Thoracic aorta (tissue), 2 donors: ENCODE measurements around the gene LRRIQ1. TPM values are rescaled to one million over a fixed set of nuclear protein-coding genes. Genes with fewer than 3 reads are reported as not detected.

Experiments used
- ATAC-seq: fragments of 150-250 bp; one replicate; pipeline ENCODE4 v1.8.0; 2017; ENCODE audit warnings: low read depth; ENCODE audit not compliant: insufficient number of reproducible peaks, low FRiP score
- DNase-seq: peaks from one replicate; pipeline ENCODE4 v3.0.0-alpha.2; 2020; ENCODE audit warnings: low spot score
- H3K27ac ChIP-seq, 2 donors: fragments of 200-600 bp; sonication (generic); 1 replicate in 1 of 2; 2 replicates in 1 of 2; pipeline ENCODE4 v1.5.1; 2016; ENCODE audit warnings: mild to moderate bottlenecking in 2 of 2, moderate library complexity in 2 of 2
- H3K27me3 ChIP-seq: fragments of 200-600 bp; sonication (generic); replicated peaks from 2 replicates; pipeline ENCODE4 v1.6.0; 2016; ENCODE audit warnings: mild to moderate bottlenecking; ENCODE audit not compliant: insufficient read depth
- H3K36me3 ChIP-seq: fragments of 200-600 bp; sonication (generic); one replicate; pipeline ENCODE4 v1.5.1; 2016
- H3K4me1 ChIP-seq, 2 donors: fragments of 200-600 bp; sonication (generic); 1 replicate in 1 of 2; 2 replicates in 1 of 2; pipeline versions ENCODE4 v1.5.1 to v1.6.0; 2016; ENCODE audit warnings: low read depth in 2 of 2, mild to moderate bottlenecking in 1 of 2; ENCODE audit not compliant: control insufficient read depth in 1 of 2
- H3K4me3 ChIP-seq: fragments of 200-600 bp; sonication (generic); 2 replicates; pipeline ENCODE4 v1.5.1; 2016; ENCODE audit warnings: mild to moderate bottlenecking
- H3K9me3 ChIP-seq: fragments of 200-600 bp; sonication (generic); 2 replicates; pipeline ENCODE4 v1.5.1; 2016
- total RNA-seq, 2 donors: library from RNA; depleted of rRNA; stranded (reverse); fragments of >200 nt; gene quantifications; one replicate each; pipeline versions ENCODE4 v1.1.0 to v1.2.3, GENCODE V29; 2016
- TF ChIP-seq, protein P1 (sequence below): fragments of 200-600 bp; sonication (generic); IDR thresholded peaks from one replicate; pipeline ENCODE4 v1.5.1; 2019; ENCODE audit warnings: antibody characterized with exemption

LRRIQ1 gene
- total RNA-seq, 2 donors from 2014 or later, result 0.42 TPM; not detected in 1

DNA sequence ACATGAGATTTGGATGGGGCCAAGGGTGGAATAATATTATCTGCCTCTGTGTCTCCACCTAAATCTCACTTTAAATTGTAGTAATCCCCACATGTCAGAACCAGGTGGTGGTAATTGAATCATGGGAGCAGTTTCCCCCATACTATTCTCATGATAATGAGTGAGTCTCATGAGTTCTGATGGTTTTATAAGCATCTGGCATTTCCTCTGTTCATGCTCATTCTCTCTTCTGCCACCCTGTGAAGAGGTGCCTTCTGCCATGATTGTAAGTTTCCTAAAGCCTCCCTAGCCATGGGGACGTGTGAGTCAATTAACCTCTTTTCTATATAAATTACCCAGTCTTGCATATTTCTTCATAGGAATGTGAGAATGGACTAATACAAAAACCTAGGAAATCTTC, 29.9 kb upstream of the LRRIQ1 start:
- no peaks in the 10 kb centered on the region for H3K36me3 ChIP-seq
- H3K4me3 ChIP-seq, result no peak overlapping the region
- H3K4me1 ChIP-seq, result no peaks in the 10 kb centered on the region
- no peaks in the 10 kb centered on the region for H3K9me3 ChIP-seq
- DNase-seq (no peak), ATAC-seq (no peak)
- TF ChIP-seq, protein P1, sequence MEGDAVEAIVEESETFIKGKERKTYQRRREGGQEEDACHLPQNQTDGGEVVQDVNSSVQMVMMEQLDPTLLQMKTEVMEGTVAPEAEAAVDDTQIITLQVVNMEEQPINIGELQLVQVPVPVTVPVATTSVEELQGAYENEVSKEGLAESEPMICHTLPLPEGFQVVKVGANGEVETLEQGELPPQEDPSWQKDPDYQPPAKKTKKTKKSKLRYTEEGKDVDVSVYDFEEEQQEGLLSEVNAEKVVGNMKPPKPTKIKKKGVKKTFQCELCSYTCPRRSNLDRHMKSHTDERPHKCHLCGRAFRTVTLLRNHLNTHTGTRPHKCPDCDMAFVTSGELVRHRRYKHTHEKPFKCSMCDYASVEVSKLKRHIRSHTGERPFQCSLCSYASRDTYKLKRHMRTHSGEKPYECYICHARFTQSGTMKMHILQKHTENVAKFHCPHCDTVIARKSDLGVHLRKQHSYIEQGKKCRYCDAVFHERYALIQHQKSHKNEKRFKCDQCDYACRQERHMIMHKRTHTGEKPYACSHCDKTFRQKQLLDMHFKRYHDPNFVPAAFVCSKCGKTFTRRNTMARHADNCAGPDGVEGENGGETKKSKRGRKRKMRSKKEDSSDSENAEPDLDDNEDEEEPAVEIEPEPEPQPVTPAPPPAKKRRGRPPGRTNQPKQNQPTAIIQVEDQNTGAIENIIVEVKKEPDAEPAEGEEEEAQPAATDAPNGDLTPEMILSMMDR, result no peak
- H3K27ac ChIP-seq, result no peak overlapping the region
- no peaks in the 10 kb centered on the region for H3K27me3 ChIP-seq

DNA sequence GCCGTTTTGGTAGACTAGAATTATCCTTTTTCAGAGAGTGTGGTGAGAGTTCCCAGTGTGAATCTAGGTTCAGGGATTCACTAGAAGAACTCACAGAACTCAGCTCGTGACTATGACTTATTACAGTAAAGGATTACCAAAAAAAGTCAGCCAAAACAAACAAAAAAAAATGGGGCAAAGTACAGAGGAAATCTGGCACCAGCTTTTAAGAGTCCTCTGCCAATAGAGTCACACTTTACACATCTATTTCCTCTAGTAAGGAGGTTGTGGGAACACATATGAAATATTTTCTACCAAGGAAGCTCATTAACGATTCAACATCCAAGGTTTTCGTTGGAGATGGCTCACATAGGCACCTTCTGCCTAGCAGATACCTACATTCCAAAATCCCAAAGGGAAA, 28.3 kb upstream of the LRRIQ1 start:
- TF ChIP-seq, protein P1, result no peak
- H3K27me3 ChIP-seq, result no peaks in the 10 kb centered on the region
- ATAC-seq (no peak), DNase-seq (no peak)
- H3K27ac ChIP-seq, result no peak overlapping the region
- H3K4me1 ChIP-seq, result no peaks in the 10 kb centered on the region
- H3K36me3 ChIP-seq, result no peaks in the 10 kb centered on the region
- no peak overlapping the region for H3K4me3 ChIP-seq
- no peaks in the 10 kb centered on the region for H3K9me3 ChIP-seq

DNA sequence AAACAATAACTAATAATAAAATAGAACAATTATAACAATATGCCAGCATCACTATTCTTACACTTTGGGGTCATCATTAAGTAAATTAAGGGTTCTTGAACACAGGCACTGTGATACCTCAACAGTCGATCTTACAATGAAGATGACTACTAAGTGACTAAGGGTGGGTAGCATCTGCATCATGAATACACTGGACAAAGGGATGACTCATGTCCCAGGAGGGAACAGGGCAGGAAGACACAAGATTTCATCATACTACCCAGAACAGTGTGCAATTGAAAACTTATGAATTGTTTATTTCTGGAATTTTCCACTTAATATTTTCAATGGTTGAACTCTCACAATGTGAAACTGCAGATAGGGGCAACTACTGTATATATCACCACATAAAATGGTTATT, 19.7 kb upstream of the LRRIQ1 start:
- TF ChIP-seq, protein P1, result no peak
- Histone ChIP-seq H3K4me3 (no peak overlapping the region), H3K27me3 (no peaks in the 10 kb centered on the region), H3K4me1 (no peaks in the 10 kb centered on the region), H3K27ac (no peak overlapping the region), H3K36me3 (no peaks in the 10 kb centered on the region), H3K9me3 (no peaks in the 10 kb centered on the region)
- ATAC-seq (no peak), DNase-seq (no peak)

DNA sequence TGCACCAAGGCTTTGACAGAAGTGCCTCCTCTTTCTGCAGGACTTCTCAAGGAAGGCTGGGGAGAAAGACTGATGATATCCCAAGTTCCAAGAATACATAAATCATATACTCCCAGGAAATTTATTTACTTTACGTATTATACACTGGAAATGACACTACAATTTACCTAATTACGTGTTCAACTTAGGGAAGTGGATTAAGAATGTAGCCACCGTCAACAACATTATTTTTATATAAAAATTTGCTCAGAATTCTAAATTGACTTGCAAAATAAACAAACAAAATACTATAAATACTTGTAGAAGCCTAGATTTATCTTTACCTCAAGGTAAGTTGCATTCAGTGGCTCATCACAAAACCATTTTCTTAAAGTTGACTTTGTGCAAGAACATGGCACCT, 19.0 kb upstream of the LRRIQ1 start:
- Histone ChIP-seq H3K27me3 (no peaks in the 10 kb centered on the region), H3K4me1 (no peaks in the 10 kb centered on the region), H3K27ac (no peak overlapping the region), H3K4me3 (no peak overlapping the region), H3K9me3 (no peaks in the 10 kb centered on the region), H3K36me3 (no peaks in the 10 kb centered on the region)
- ATAC-seq (no peak), DNase-seq (no peak)
- TF ChIP-seq, protein P1, result no peak

DNA sequence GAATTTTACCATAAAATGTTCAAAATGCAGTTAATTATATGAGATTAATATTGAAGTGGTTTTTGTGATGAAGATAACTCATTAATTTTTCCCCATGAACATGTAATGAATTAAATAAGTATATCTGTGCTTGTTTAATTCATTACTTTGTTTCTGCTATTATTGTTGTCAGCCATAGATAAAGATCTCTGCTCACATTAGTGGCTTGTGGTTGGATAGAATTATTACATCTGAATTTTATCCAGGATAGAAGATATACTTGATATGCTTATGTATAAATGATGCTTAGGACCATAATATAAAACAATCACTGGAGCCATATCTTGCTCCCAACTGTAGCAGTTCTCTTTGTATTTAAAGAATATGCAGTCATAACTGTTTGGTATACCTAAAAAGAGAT, 18.5 kb upstream of the LRRIQ1 start:
- no peaks in the 10 kb centered on the region for H3K27me3 ChIP-seq
- no peaks in the 10 kb centered on the region for H3K4me1 ChIP-seq
- DNase-seq (no peak), ATAC-seq (no peak)
- no peaks in the 10 kb centered on the region for H3K9me3 ChIP-seq
- no peaks in the 10 kb centered on the region for H3K36me3 ChIP-seq
- TF ChIP-seq, protein P1, result no peak
- H3K27ac ChIP-seq, result no peak overlapping the region
- no peak overlapping the region for H3K4me3 ChIP-seq
